Measurements from ENCODE around the gene TBC1D23. TPM values are rescaled to one million over a fixed set of nuclear protein-coding genes. Genes with fewer than 3 reads are reported as not detected.

The TBC1D23 gene
- total and polyA plus RNA-seq, 2 experiments from 2014 or later = 22.4 to 34.4 TPM

- peaks cover 14% of the 10 kb centered on the region; the same call in 1 of the 2 replicates for H3K4me1 ChIP-seq (ENCODE audit: insufficient read depth)
- Mint-ChIP-seq H3K36me3 (ENCODE audit: low read depth) (no peaks in the 10 kb centered on the region), H3K4me3 (no peak overlapping the region), H3K9me3 (peaks cover 4% of the 10 kb centered on the region; the same call in 2 of the 3 replicates), H3K4me1 (peaks cover 20% of the 10 kb centered on the region), H3K27me3 (ENCODE audit: insufficient read depth, low read depth, poor library complexity) (peaks cover 6% of the 10 kb centered on the region), H3K27ac (no peak overlapping the region)
- DNase-seq (ENCODE audit: low spot score) (no peak), ATAC-seq (no peak)
- H2AFZ ChIP-seq = no peak overlapping the region
- 0 out of 2 replicates have a peak, but pooled peaks cover 3% of the 10 kb centered on the region for H3K9me2 ChIP-seq (ENCODE audit: insufficient read depth)
- H3K4me3 ChIP-seq = no peak overlapping the region
- no peaks in the 10 kb centered on the region for H4K20me1 ChIP-seq (replicated peaks; ENCODE audit: insufficient read depth)
- no peaks in the 10 kb centered on the region for H3K36me3 ChIP-seq (ENCODE audit: insufficient read depth)
- no peak overlapping the region for H3K4me2 ChIP-seq
- no peaks in the 10 kb centered on the region for H3F3A ChIP-seq (replicated peaks; ENCODE audit: low read depth)
- no peak overlapping the region for H3K27ac ChIP-seq (ENCODE audit: low read depth)
- no peaks in the 10 kb centered on the region for H3K79me2 ChIP-seq (replicated peaks; ENCODE audit: insufficient read depth)
- TF ChIP-seq EZH2 (IDR thresholded peaks at IDR 0.05; ENCODE audit: low read depth, unreplicated experiment) (no peak), JUNB (IDR thresholded peaks at IDR 0.05; ENCODE audit: unreplicated experiment) (no peak), EZH2phosphoT487 (IDR thresholded peaks at IDR 0.05; ENCODE audit: unreplicated experiment) (no peak), ZNF462 (CRISPR knock-in tag; IDR thresholded peaks at IDR 0.05) (no peak)
- TF ChIP-seq, protein P1, sequence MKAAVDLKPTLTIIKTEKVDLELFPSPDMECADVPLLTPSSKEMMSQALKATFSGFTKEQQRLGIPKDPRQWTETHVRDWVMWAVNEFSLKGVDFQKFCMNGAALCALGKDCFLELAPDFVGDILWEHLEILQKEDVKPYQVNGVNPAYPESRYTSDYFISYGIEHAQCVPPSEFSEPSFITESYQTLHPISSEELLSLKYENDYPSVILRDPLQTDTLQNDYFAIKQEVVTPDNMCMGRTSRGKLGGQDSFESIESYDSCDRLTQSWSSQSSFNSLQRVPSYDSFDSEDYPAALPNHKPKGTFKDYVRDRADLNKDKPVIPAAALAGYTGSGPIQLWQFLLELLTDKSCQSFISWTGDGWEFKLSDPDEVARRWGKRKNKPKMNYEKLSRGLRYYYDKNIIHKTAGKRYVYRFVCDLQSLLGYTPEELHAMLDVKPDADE (IDR thresholded peaks at IDR 0.05) = no peak
- TF ChIP-seq, protein P2, sequence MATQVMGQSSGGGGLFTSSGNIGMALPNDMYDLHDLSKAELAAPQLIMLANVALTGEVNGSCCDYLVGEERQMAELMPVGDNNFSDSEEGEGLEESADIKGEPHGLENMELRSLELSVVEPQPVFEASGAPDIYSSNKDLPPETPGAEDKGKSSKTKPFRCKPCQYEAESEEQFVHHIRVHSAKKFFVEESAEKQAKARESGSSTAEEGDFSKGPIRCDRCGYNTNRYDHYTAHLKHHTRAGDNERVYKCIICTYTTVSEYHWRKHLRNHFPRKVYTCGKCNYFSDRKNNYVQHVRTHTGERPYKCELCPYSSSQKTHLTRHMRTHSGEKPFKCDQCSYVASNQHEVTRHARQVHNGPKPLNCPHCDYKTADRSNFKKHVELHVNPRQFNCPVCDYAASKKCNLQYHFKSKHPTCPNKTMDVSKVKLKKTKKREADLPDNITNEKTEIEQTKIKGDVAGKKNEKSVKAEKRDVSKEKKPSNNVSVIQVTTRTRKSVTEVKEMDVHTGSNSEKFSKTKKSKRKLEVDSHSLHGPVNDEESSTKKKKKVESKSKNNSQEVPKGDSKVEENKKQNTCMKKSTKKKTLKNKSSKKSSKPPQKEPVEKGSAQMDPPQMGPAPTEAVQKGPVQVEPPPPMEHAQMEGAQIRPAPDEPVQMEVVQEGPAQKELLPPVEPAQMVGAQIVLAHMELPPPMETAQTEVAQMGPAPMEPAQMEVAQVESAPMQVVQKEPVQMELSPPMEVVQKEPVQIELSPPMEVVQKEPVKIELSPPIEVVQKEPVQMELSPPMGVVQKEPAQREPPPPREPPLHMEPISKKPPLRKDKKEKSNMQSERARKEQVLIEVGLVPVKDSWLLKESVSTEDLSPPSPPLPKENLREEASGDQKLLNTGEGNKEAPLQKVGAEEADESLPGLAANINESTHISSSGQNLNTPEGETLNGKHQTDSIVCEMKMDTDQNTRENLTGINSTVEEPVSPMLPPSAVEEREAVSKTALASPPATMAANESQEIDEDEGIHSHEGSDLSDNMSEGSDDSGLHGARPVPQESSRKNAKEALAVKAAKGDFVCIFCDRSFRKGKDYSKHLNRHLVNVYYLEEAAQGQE (IDR thresholded peaks at IDR 0.05; ENCODE audit: unreplicated experiment) = no peak
- TF ChIP-seq, protein P3, sequence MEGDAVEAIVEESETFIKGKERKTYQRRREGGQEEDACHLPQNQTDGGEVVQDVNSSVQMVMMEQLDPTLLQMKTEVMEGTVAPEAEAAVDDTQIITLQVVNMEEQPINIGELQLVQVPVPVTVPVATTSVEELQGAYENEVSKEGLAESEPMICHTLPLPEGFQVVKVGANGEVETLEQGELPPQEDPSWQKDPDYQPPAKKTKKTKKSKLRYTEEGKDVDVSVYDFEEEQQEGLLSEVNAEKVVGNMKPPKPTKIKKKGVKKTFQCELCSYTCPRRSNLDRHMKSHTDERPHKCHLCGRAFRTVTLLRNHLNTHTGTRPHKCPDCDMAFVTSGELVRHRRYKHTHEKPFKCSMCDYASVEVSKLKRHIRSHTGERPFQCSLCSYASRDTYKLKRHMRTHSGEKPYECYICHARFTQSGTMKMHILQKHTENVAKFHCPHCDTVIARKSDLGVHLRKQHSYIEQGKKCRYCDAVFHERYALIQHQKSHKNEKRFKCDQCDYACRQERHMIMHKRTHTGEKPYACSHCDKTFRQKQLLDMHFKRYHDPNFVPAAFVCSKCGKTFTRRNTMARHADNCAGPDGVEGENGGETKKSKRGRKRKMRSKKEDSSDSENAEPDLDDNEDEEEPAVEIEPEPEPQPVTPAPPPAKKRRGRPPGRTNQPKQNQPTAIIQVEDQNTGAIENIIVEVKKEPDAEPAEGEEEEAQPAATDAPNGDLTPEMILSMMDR (conservative IDR thresholded peaks at IDR 0.05; ENCODE audit: low read depth in 2 of 2) = no peak
- no peaks in the 10 kb centered on the region for H3K27me3 ChIP-seq (ENCODE audit: insufficient read depth)
Observed at GRCh38 chr3:100231668-100232067, 29.1 kb upstream of the TBC1D23 start.

Data from GM23338 (cell line).